Aorta (tissue), 5 donors: ENCODE data around the gene ETFRF1. TPM values are rescaled to one million over a fixed set of nuclear protein-coding genes. Genes with fewer than 3 reads are reported as not detected.

Source experiments
- ATAC-seq: fragments of 200-7000 bp; cut with Tn5 transposase; one replicate; pipeline ENCODE4 v1.9.1; 2022; ENCODE audit warnings: moderate library complexity; ENCODE audit not compliant: low FRiP score
- DNase-seq, 2 donors: peaks; one replicate each; pipeline ENCODE4 v3.0.0-alpha.2; 2020
- H3K27ac ChIP-seq, 2 donors: one replicate each; pipeline ENCODE4 v1.5.1; 2013; ENCODE audit warnings: low read length in 2 of 2, mild to moderate bottlenecking in 2 of 2, moderate library complexity in 2 of 2, control low read depth in 1 of 2, inconsistent platforms in 1 of 2, low read depth in 1 of 2
- H3K27me3 ChIP-seq, 2 donors: one replicate each; pipeline ENCODE4 v1.6.1; 2013; ENCODE audit warnings: control low read depth in 1 of 2, low read length in 1 of 2, mild to moderate bottlenecking in 1 of 2, moderate library complexity in 1 of 2; ENCODE audit not compliant: insufficient read depth in 2 of 2, control insufficient read depth in 1 of 2
- H3K36me3 ChIP-seq, 2 donors: one replicate each; pipeline ENCODE4 v1.6.1; 2013; ENCODE audit warnings: control low read depth in 1 of 2, low read length in 1 of 2, mild to moderate bottlenecking in 1 of 2; ENCODE audit not compliant: insufficient read depth in 2 of 2, control insufficient read depth in 1 of 2
- H3K4me1 ChIP-seq, 2 donors: one replicate each; pipeline ENCODE4 v1.6.1; 2013; ENCODE audit warnings: low read length in 2 of 2, control low read depth in 1 of 2, mild to moderate bottlenecking in 1 of 2, moderate library complexity in 1 of 2; ENCODE audit not compliant: insufficient read depth in 2 of 2, control insufficient read depth in 1 of 2
- H3K4me3 ChIP-seq, 2 donors: one replicate each; pipeline ENCODE4 v1.5.1; 2013; ENCODE audit warnings: low read length in 2 of 2, control low read depth in 1 of 2, mild to moderate bottlenecking in 1 of 2
- H3K9me3 ChIP-seq: one replicate; pipeline ENCODE4 v1.6.1; 2013; ENCODE audit warnings: mild to moderate bottlenecking, low read length; ENCODE audit not compliant: control insufficient read depth
- WGBS, 2 donors: extraction: QIAGEN DNeasy Blood & Tissue Kit; methylation state at CpG; one replicate each; pipeline ENCODE4 v1.1.7; 2013; 5-methylcytosine and 5-hydroxymethylcytosine counted together
- intact Hi-C, 2 donors: fragments of 100-400 bp; cut with DNase I; formaldehyde crosslinking; loops; one replicate each; pipeline versions ENCODE4 v1.14.2 to v1.15.0; 2022
- polyA plus RNA-seq, 2 donors: library from polyadenylated mRNA; stranded (reverse); fragments of 200-250 nt; gene quantifications; one replicate each; pipeline ENCODE4 v1.2.3, GENCODE V29; 2013
- total RNA-seq, 2 donors: library from RNA; stranded (reverse); fragmentation: NEBNext Ultra II Directional; extraction: Animal tissue kit (Norgen Biotek cat#: 25700); gene quantifications; one replicate each; pipeline ENCODE4 v1.2.1, GENCODE V29; 2021
- donor health status: healthy with polysubstance abuse.
- donor health status: Bipolar disorder and iron deficiency.
- donor health status: DM: no; HTN: no; CAD: no.
- donor health status: DM: no; HTN: no; CAD: no.
- donor health status: DM: yes; HTN: yes; CAD: no.

Gene ETFRF1
- total and polyA plus RNA-seq, 4 donors, result 21.3 to 41.9 (median 30.1) TPM

DNA sequence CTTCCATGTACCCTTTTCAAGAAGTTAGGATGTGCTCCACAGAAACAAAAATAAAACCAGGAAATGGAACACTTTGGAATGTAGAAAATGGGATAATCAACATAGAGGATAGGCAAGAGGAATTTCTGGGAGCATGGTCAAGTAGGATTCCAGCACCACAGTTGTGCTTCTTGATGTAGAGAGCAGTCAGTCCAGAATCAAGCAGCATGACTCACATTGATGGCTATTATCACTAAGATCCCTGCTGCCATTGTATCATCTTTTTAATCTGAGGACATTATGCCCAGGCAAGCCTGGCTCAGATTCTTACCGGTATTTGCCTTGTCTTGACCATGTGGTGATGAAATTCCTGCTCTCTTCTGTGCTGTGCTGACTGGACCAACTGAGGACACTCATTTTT is 5.7 kb downstream of the ETFRF1 start:
- Histone ChIP-seq H3K4me1 (peaks cover 0 to 1% of the 10 kb centered on the region in 2 donors), H3K4me3 (no peak overlapping the region), H3K9me3 (no peaks in the 10 kb centered on the region), H3K27me3 (no peaks in the 10 kb centered on the region), H3K36me3 (no peaks in the 10 kb centered on the region), H3K27ac (no peak overlapping the region)
- intact Hi-C loops, result no loop called here
- 86 to 88% methylated on average over 1 of the region's 1 CpG for whole genome bisulfite sequencing, 2 donors
- no peak for DNase-seq
- ATAC-seq, result no peak

DNA sequence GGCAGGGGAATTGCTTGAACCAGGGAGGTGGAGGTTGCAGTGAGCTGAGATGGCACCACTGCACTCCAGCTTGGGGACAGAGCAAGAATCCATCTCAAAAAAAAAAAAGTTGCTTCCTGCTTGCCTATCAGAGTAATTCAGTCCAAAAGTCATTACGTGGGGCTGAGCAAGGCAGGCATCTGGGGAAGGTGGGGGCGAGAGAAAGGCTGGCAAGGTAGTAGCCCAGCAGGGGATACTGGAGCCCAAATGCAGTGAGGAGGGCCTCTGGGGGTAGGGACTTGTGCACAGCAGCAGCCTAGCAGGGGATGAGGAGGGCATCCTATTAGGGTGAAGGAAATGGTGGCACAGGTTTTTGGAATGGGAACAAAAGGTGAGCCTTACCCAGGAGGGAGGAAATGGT is 7.1 kb downstream of the ETFRF1 start:
- intact Hi-C loops, result no loop called here
- 80 to 83% methylated on average over 2 of the region's 2 CpGs for WGBS, 2 donors
- Histone ChIP-seq H3K27me3 (no peaks in the 10 kb centered on the region), H3K4me3 (no peak overlapping the region), H3K9me3 (no peaks in the 10 kb centered on the region), H3K27ac (no peak overlapping the region), H3K36me3 (no peaks in the 10 kb centered on the region), H3K4me1 (no peaks in the 10 kb centered on the region)
- ATAC-seq, result peak; percentile 56
- no peak for DNase-seq

DNA sequence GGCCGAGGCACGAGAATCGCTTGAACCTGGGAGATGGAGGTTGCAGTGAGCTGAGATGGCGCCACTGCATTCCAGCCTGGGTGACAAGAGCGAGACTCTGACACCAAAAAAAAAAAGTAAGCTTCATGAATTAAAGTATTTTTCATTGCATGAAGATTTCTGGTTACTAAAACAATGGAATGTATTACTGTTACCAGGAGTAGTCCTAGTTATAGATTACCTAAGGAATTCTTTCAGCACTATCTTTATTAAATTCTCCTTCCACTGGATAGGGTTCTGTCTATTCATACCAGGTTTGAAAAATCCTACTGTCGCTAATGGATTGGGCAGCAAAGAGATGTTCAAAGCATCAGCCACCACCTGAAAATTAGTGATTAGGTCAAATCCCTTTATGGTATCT is 12.4 kb downstream of the ETFRF1 start:
- ATAC-seq, result no peak
- no peak for DNase-seq
- WGBS, 2 donors, result 96 to 99% methylated on average over 6 of the region's 6 CpGs
- H3K4me3 ChIP-seq, result no peak overlapping the region
- no peaks in the 10 kb centered on the region for H3K27me3 ChIP-seq
- H3K27ac ChIP-seq, result no peak overlapping the region
- intact Hi-C loops, result no loop called here
- H3K9me3 ChIP-seq, result no peaks in the 10 kb centered on the region
- H3K36me3 ChIP-seq, result no peaks in the 10 kb centered on the region
- H3K4me1 ChIP-seq, result no peaks in the 10 kb centered on the region

DNA sequence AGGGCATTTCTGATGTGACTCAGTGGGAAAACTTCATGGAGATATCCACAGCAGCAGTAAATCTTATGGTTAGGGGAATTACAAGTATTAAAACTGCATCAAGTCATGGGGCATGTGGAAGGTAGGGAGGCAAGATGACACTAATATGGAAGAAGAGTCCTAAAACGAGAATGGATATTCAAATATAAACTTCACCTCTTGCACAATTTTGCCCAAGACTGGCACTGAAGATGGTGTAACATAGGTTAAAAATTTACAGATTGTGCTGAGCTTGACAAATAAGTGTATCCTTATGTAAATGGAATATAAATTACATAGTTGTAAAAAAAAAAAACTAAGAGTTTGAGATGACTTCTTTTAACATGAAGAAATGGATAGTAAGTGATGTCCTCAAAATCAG is 12.8 kb downstream of the ETFRF1 start:
- Histone ChIP-seq H3K27ac (no peak overlapping the region), H3K4me3 (no peak overlapping the region), H3K27me3 (no peaks in the 10 kb centered on the region), H3K4me1 (no peaks in the 10 kb centered on the region), H3K36me3 (no peaks in the 10 kb centered on the region), H3K9me3 (no peaks in the 10 kb centered on the region)
- ATAC-seq (no peak), DNase-seq (no peak)
- 75 to 89% methylated on average over 1 of the region's 1 CpG for WGBS, 2 donors
- intact Hi-C loops, result no loop called here

DNA sequence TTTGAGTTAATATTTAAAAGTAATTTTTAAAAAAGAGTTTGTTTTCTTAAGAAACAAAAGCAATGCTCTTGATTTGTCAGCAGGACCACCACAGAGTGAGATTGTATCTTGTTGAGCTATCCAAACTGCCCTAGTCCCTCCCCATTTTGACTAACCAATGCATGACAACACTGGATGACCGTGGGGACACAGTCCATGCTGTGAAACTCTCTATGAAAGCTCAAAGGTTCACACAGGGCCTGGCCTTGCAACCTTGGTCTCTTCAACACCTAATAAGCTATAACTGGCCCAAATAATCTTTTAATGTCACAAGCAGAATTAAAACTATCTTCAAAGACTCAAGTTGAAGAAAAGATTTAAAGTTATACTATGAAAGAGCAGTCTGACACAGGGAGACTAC is 13.5 kb downstream of the ETFRF1 start:
- Histone ChIP-seq H3K36me3 (no peaks in the 10 kb centered on the region), H3K4me1 (no peaks in the 10 kb centered on the region)
- WGBS, 2 donors, result 57 to 85% methylated on average over 1 of the region's 1 CpG

DNA sequence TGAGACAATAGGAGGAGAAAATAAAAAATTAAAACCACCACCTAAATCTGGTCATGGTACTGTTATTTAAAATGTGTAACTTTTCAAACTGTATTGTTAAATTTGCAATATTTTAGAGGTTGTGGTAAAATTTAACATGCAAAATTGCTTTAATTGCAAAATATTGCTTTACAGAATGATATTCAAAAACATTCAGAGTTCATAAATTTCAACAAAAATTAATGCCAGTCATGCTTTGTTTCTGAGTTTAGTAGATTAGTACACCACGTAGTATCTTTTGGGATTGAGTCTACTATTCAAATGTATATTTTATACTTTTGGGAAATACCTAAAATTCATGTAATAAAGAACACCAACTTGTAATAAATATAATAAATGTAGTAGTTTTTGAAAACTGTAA is 18.3 kb downstream of the ETFRF1 start:
- peaks cover 0 to 2% of the 10 kb centered on the region in 2 donors for H3K4me1 ChIP-seq
- 90 to 100% methylated on average over 1 of the region's 1 CpG for WGBS, 2 donors
- ATAC-seq (no peak), DNase-seq (no peak)
- intact Hi-C loops, result no loop called here
- H3K36me3 ChIP-seq, result no peaks in the 10 kb centered on the region
- no peak overlapping the region for H3K4me3 ChIP-seq
- no peaks in the 10 kb centered on the region for H3K9me3 ChIP-seq
- H3K27me3 ChIP-seq, result no peaks in the 10 kb centered on the region
- H3K27ac ChIP-seq, result no peak overlapping the region

More for the DNA sequence above, 13.5 kb downstream of the ETFRF1 start:
- Histone ChIP-seq H3K27ac (no peak overlapping the region), H3K4me3 (no peak overlapping the region), H3K27me3 (no peaks in the 10 kb centered on the region), H3K9me3 (no peaks in the 10 kb centered on the region)
- intact Hi-C loops, result no loop called here
- DNase-seq (no peak), ATAC-seq (no peak)

DNA sequence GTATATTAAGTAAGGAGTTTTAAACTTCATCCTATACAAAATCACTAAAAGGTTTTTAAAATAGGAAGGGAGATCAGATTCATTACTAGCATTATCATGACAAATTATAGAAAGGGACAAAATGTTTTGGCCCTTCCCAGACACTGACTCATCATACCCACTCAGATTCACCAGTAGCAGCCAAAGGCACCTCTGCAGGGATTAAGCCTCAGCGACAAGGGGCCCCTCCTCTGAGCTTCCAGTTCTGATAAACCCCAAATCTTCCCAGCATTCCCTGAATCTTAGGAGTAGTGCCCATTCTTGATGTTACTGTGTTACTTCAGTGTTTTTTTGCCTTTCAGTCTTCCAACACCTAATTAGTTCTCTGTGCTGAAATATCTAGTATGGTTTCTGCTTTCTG is 41.2 kb downstream of the ETFRF1 start:
- H3K9me3 ChIP-seq, result no peaks in the 10 kb centered on the region
- H3K4me3 ChIP-seq, result no peak overlapping the region
- WGBS, 2 donors, result 24 to 37% methylated on average over 1 of the region's 1 CpG
- no peak for DNase-seq
- H3K27me3 ChIP-seq, result no peaks in the 10 kb centered on the region
- intact Hi-C loops, result no loop called here
- ATAC-seq, result no peak
- H3K27ac ChIP-seq, result no peak overlapping the region
- H3K36me3 ChIP-seq, result peaks cover 0 to 2% of the 10 kb centered on the region in 2 donors
- H3K4me1 ChIP-seq, result no peaks in the 10 kb centered on the region

DNA sequence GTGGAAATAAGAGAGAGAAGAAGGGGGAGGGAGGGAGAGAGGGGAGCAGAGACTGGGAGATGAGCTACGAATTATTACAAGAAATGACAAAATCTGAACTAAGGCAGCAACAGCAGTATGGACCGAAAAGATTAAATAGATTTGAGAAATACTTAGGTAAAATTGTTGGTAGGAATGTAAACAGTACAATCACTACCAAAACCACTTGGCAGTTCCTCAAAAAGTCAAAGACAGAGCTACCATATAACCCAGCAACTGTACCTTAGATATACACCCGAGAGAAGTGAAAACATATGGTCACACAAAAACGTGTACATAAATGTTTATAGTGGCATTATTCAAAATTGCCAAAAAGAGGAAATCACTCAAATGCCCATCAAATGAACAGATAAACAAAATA is 41.6 kb downstream of the ETFRF1 start:
- Histone ChIP-seq H3K4me3 (no peak overlapping the region), H3K9me3 (no peaks in the 10 kb centered on the region), H3K36me3 (peaks cover 0 to 2% of the 10 kb centered on the region in 2 donors), H3K27ac (no peak overlapping the region), H3K27me3 (no peaks in the 10 kb centered on the region), H3K4me1 (no peaks in the 10 kb centered on the region)
- 75 to 80% methylated on average over 4 of the region's 4 CpGs for WGBS, 2 donors
- ATAC-seq (no peak), DNase-seq (no peak)
- intact Hi-C loops, result no loop called here

DNA sequence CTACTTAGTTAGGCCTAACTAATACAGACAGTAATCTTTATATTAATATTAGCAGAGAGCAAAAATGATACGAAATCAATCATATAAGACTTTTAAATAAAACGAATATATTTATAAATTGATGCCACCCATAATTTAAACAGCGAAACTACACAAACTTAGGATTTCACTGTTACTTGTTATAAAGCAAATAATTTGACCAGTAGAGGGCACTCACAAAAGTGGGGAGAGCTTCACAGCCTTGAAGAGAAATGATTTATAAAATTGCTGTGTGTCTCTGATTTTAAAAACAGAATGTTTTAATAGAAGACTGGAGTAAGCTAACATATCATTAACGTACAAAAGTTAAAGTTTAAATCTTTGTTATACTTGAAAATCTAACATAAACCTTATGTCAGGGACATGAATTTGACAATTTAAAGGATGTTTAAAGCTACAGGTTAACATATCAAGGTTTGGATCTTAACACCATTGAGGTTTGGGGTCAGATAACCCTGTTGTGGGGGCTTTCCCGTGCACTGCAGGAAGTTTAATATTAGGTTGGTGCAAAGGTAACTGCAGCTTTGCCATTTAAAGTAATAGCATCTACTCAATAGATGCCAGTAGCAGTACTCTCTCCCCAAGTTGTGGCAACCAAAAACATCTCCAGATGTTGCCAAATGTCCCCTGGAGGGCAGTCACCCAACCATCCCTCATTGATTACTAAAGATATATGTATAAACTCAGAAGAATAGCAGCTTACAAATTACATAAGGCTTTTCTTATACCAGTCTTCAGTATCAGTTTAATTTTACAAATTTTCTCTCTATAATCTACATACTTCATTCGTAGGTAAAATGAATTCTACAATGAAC is 46.4 kb downstream of the ETFRF1 start:
- 37 to 41% methylated on average over 6 of the region's 6 CpGs for WGBS, 2 donors
- Histone ChIP-seq H3K27ac (no peak overlapping the region), H3K27me3 (no peaks in the 10 kb centered on the region), H3K4me3 (no peak overlapping the region), H3K9me3 (no peaks in the 10 kb centered on the region), H3K36me3 (peaks cover 0 to 2% of the 10 kb centered on the region in 2 donors), H3K4me1 (no peaks in the 10 kb centered on the region)
- DNase-seq (no peak), ATAC-seq (no peak)
- intact Hi-C loops, result no loop called here
